DND-41 (cell line): ENCODE results near the gene SERINC5.
A peak's percentile ranks its signal among the peaks of the same experiment; 100 is the strongest.
"Not testable (repeated sequence)": the region's sequence is repeated elsewhere in the genome, so short reads cannot be mapped to it uniquely, and the experiment has no call there.

Experiments
- ATAC-seq: fragments of 200-7000 bp; cut with Tn5 transposase; 3 replicates; pipeline ENCODE4 v1.9.1; 2021; ENCODE audit warnings: low read depth; ENCODE audit not compliant: insufficient read depth
- DNase-seq: peaks from one replicate; pipeline ENCODE4 v3.0.0-alpha.2; 2020
- H2AFZ ChIP-seq: 2 replicates; pipeline ENCODE4 v1.6.0; 2012; ENCODE audit warnings: low read depth, low read length
- H3K27ac ChIP-seq: 2 replicates; pipeline ENCODE4 v1.5.1; 2012; ENCODE audit warnings: low read length, inconsistent platforms
- H3K27me3 ChIP-seq: fragments of 200-600 bp; sonication (generic); 2 replicates; pipeline ENCODE4 v1.6.0; 2012; ENCODE audit warnings: low read length, mild to moderate bottlenecking, inconsistent platforms; ENCODE audit not compliant: insufficient read depth, poor library complexity
- H3K36me3 ChIP-seq: 2 replicates; pipeline ENCODE4 v1.5.1; 2012; ENCODE audit warnings: low read length, inconsistent platforms; ENCODE audit not compliant: insufficient read depth
- H3K4me1 ChIP-seq: 2 replicates; pipeline ENCODE4 v1.5.1; 2012; ENCODE audit warnings: mild to moderate bottlenecking, low read length; ENCODE audit not compliant: insufficient read depth
- H3K4me2 ChIP-seq: 2 replicates; pipeline ENCODE4 v1.6.0; 2012; ENCODE audit warnings: mild to moderate bottlenecking, moderate library complexity, low read length, inconsistent platforms; ENCODE audit not compliant: insufficient read depth
- H3K4me3 ChIP-seq, 2 experiments: fragments of 200-600 bp in 1 of 2; shearing (Covaris generic) in 1 of 2; 2 replicates each; pipeline ENCODE4 v1.5.1; 2012 to 2016; ENCODE audit warnings: inconsistent platforms in 2 of 2, low read length in 2 of 2, mild to moderate bottlenecking in 2 of 2, low read depth in 1 of 2, moderate library complexity in 1 of 2
- H3K79me2 ChIP-seq: 2 replicates; pipeline ENCODE4 v1.6.0; 2012; ENCODE audit warnings: low read length, inconsistent platforms; ENCODE audit not compliant: insufficient read depth
- H3K9ac ChIP-seq: 2 replicates; pipeline ENCODE4 v1.6.0; 2012; ENCODE audit warnings: low read depth, mild to moderate bottlenecking, inconsistent platforms, low read length, moderate library complexity
- H3K9me3 ChIP-seq: 2 replicates; pipeline ENCODE4 v1.5.1; 2012; ENCODE audit warnings: low read length, moderate library complexity, mild to moderate bottlenecking, inconsistent platforms; ENCODE audit not compliant: insufficient read depth, severe bottlenecking
- H4K20me1 ChIP-seq: 2 replicates; pipeline ENCODE4 v1.6.0; 2012; ENCODE audit warnings: low read length; ENCODE audit not compliant: insufficient read depth
- EZH2 ChIP-seq: IDR thresholded peaks from 3 replicates; pipeline ENCODE4 v1.6.1; 2012; ENCODE audit warnings: borderline replicate concordance, low read depth, mild to moderate bottlenecking, moderate library complexity, low read length, inconsistent platforms; ENCODE audit not compliant: severe bottlenecking
- TF ChIP-seq, protein P1 (sequence below): IDR thresholded peaks from 2 replicates; pipeline ENCODE4 v1.5.1; 2012; ENCODE audit warnings: borderline replicate concordance, low read length, moderate library complexity, mild to moderate bottlenecking; ENCODE audit not compliant: poor library complexity, severe bottlenecking; ENCODE audit errors: extremely low read depth

Gene SERINC5

DNA sequence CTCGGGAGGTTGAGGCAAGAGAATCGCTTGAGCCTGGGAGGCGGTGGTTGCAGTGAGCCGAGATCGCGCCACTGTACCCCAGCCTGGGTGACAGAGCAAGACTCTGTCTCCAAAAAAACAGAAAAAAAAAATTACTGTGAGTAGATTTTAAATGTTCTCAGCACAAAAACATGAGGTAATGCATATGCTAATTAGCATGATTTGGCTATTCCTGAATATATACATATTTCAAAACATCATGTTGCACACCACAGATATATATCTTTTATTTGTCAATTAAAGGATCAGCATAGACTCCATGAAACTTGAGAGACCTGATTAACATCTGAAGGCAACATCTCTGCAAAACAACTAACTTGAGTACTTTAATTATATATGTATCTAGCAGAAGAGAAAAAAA is 117.4 kb downstream of the SERINC5 start:
- H3K4me2 ChIP-seq = no peak overlapping the region

DNA sequence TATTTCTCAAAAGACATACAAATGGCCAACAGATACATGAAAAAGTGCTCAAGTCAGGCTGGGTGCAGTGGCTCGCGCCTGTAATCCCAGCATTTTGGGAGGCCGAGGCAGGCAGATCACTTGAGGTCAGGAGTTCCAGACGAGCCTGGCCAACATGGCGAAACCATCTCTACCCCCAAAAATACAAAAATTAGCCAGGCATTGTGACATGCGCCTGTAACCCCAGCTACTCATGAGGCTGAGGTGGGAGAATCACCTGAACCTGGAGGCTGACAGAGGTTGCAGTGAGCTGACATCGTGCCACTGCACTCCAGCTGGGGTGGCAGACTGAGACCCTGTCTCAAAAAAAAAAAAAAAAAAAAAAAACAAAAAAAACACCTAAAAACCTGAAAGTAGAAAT is 119.0 kb downstream of the SERINC5 start:
- H3K4me2 ChIP-seq = peak overlapping the region; percentile 60

More for the DNA sequence above, 117.4 kb downstream of the SERINC5 start:
- H3K79me2 ChIP-seq = no peaks in the 10 kb centered on the region
- H3K4me3 ChIP-seq = no peak overlapping the region
- no peak for ATAC-seq
- H3K27ac ChIP-seq = peak overlapping the region; percentile 14; the same call in 1 of the 2 replicates
- H3K9ac ChIP-seq = no peak overlapping the region
- H3K27me3 ChIP-seq = no peaks in the 10 kb centered on the region
- no peaks in the 10 kb centered on the region for H4K20me1 ChIP-seq
- peaks cover 22% of the 10 kb centered on the region for H3K36me3 ChIP-seq
- no peak for TF ChIP-seq EZH2
- TF ChIP-seq, protein P1, sequence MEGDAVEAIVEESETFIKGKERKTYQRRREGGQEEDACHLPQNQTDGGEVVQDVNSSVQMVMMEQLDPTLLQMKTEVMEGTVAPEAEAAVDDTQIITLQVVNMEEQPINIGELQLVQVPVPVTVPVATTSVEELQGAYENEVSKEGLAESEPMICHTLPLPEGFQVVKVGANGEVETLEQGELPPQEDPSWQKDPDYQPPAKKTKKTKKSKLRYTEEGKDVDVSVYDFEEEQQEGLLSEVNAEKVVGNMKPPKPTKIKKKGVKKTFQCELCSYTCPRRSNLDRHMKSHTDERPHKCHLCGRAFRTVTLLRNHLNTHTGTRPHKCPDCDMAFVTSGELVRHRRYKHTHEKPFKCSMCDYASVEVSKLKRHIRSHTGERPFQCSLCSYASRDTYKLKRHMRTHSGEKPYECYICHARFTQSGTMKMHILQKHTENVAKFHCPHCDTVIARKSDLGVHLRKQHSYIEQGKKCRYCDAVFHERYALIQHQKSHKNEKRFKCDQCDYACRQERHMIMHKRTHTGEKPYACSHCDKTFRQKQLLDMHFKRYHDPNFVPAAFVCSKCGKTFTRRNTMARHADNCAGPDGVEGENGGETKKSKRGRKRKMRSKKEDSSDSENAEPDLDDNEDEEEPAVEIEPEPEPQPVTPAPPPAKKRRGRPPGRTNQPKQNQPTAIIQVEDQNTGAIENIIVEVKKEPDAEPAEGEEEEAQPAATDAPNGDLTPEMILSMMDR = no peak
- no peaks in the 10 kb centered on the region for H3K9me3 ChIP-seq
- H3K4me1 ChIP-seq = peaks cover 52% of the 10 kb centered on the region
- H2AFZ ChIP-seq = no peak overlapping the region
- DNase-seq = no peak

DNA sequence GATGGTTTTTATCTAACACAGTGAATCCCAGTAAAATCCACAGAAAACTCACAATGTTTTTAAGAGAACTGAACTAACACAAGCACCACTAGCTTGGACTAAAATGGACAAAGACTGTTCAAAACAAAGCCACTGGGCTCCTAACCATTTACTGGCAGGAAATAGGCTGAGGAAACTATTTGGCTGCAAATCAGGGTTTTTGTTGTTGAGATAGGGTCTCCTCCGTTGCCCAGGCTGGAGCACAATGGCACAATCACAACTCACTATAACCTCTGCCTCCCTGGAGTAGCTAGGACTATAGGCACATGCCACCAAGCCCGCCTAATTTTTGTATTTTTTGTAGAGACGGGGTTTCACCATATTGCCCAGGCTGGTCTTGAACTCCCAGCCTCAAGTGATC is 121.0 kb downstream of the SERINC5 start:
- Histone ChIP-seq H3K36me3 (peaks cover 5% of the 10 kb centered on the region; the same call in 1 of the 2 replicates), H3K4me3 (no peak overlapping the region), H2AFZ (no peak overlapping the region), H3K79me2 (no peaks in the 10 kb centered on the region), H3K9ac (peak overlapping the region; percentile 55; the same call in 1 of the 2 replicates), H3K9me3 (no peaks in the 10 kb centered on the region), H3K27me3 (no peaks in the 10 kb centered on the region), H3K4me1 (peaks cover 49% of the 10 kb centered on the region), H3K4me2 (no peak overlapping the region), H3K27ac (peak overlapping the region; percentile 98), H4K20me1 (no peaks in the 10 kb centered on the region)
- ATAC-seq (no peak), DNase-seq (no peak)
- TF ChIP-seq EZH2 = no peak
- TF ChIP-seq, protein P1 = no peak

More for the DNA sequence above, 119.0 kb downstream of the SERINC5 start:
- peak; percentile 31 for DNase-seq
- H3K36me3 ChIP-seq = peaks cover 10% of the 10 kb centered on the region; the same call in 1 of the 2 replicates
- H4K20me1 ChIP-seq, H3K79me2 ChIP-seq, H3K27me3 ChIP-seq, H3K9me3 ChIP-seq: not testable (repeated sequence)
- peak; percentile 29; the same call in 2 of the 3 replicates for ATAC-seq
- peak overlapping the region; percentile 55 for H3K9ac ChIP-seq
- peaks cover 52% of the 10 kb centered on the region for H3K4me1 ChIP-seq
- H2AFZ ChIP-seq = 0 out of 2 replicates have a peak overlapping the region, but pooled peaks have one; percentile 75
- H3K4me3 ChIP-seq = peak overlapping the region in 1 of 2 experiments; percentile 45; a peak in 2 of 4 replicates
- peak overlapping the region; percentile 98 for H3K27ac ChIP-seq

DNA sequence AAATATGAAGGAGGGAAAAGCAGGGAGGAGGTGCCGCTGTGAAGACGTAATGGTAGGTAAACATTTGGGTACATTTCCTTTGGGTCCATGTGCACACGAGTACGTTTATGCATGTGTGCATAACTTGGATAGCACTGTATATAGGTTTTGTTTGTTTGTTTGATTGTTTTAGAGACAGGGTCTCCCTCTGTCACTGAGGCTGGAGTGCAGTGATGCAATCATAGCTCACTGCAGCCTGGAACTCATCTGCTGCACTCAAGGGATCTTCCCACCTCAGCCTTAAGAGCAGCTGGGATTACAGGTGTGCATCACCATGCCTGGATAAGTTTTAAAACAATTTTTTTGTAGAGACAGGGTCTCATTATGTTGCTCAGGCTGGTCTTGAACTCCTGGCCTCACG is 126.7 kb downstream of the SERINC5 start:
- no peak for ATAC-seq

More for the DNA sequence above, 126.7 kb downstream of the SERINC5 start:
- H2AFZ ChIP-seq = no peak overlapping the region
- no peaks in the 10 kb centered on the region for H3K27me3 ChIP-seq
- no peak overlapping the region for H3K4me3 ChIP-seq
- no peaks in the 10 kb centered on the region for H3K79me2 ChIP-seq
- H3K9ac ChIP-seq = no peak overlapping the region
- H3K4me2 ChIP-seq = no peak overlapping the region
- H3K27ac ChIP-seq = no peak overlapping the region
- no peaks in the 10 kb centered on the region for H4K20me1 ChIP-seq
- H3K9me3 ChIP-seq = no peaks in the 10 kb centered on the region
- no peaks in the 10 kb centered on the region for H3K36me3 ChIP-seq
- DNase-seq = no peak
- no peak for TF ChIP-seq EZH2
- TF ChIP-seq, protein P1 = no peak
- no peaks in the 10 kb centered on the region for H3K4me1 ChIP-seq
